WTC11 (cell line): ENCODE measurements around the gene TOB1. TPM values are rescaled to one million over a fixed set of nuclear protein-coding genes. Genes with fewer than 3 reads are reported as not detected.
A peak's percentile ranks its signal among the peaks of the same experiment; 100 is the strongest.

Experiments
- ATAC-seq: fragments of 200-7000 bp; cut with Tn5 transposase; 2 replicates; pipeline ENCODE4 v1.10.0; 2021; ENCODE audit warnings: mild to moderate bottlenecking, moderate library complexity
- CTCF ChIA-PET: fragments of 300-600 bp; sonication (Branson Sonifier 250); formaldehyde crosslinking; loops from one replicate; lab custom pipeline; 2021; ENCODE audit warnings: antibody characterized with exemption; lab: Charles Lee
- POLR2A ChIA-PET: fragments of 350-600 bp; sonication (Branson Sonifier 250); formaldehyde crosslinking; loops from one replicate; lab custom pipeline; 2021; ENCODE audit warnings: antibody characterized with exemption; lab: Charles Lee
- DNase-seq: peaks from one replicate; pipeline ENCODE4 v3.0.0; 2021; ENCODE audit warnings: low spot score
- H3K27ac Mint-ChIP-seq: 2 replicates; pipeline ENCODE4 v1.8.0; 2021; ENCODE audit warnings: mixed read lengths
- H3K27me3 Mint-ChIP-seq: 2 replicates; pipeline ENCODE4 v1.8.0; 2021; ENCODE audit warnings: low read depth, mild to moderate bottlenecking, moderate library complexity, mixed read lengths
- H3K36me3 Mint-ChIP-seq: 2 replicates; pipeline ENCODE4 v1.8.0; 2021; ENCODE audit warnings: mixed read lengths
- H3K4me1 Mint-ChIP-seq: 2 replicates; pipeline ENCODE4 v1.8.0; 2022; ENCODE audit warnings: mixed read lengths
- H3K4me3 Mint-ChIP-seq: 2 replicates; pipeline ENCODE4 v1.8.0; 2021; ENCODE audit warnings: mild to moderate bottlenecking, moderate library complexity, mixed read lengths
- H3K9me3 Mint-ChIP-seq: 2 replicates; pipeline ENCODE4 v1.8.0; 2021; ENCODE audit warnings: mixed read lengths
- ETV6 ChIP-seq: sonication (generic); formaldehyde crosslinking; IDR thresholded peaks from 2 replicates; pipeline ENCODE4 v1.8.1; 2022; ENCODE audit warnings: mild to moderate bottlenecking, missing genetic modification reagents
- GABPB1 ChIP-seq: sonication (generic); formaldehyde crosslinking; IDR thresholded peaks from 2 replicates; pipeline ENCODE4 v1.8.1; 2023; ENCODE audit warnings: mild to moderate bottlenecking, missing genetic modification reagents
- GTF2I ChIP-seq: fragments of 250-450 bp; sonication (Bioruptor Pico); conservative IDR thresholded peaks from 2 replicates; pipeline ENCODE4 v1.4.0; 2021; ENCODE audit warnings: mild to moderate bottlenecking
- KAT7 ChIP-seq: sonication (generic); formaldehyde crosslinking; IDR thresholded peaks from 2 replicates; pipeline ENCODE4 v1.8.1; 2023; ENCODE audit warnings: missing genetic modification reagents, mild to moderate bottlenecking, borderline replicate concordance
- MYBL2 ChIP-seq: sonication (generic); formaldehyde crosslinking; IDR thresholded peaks from 2 replicates; pipeline ENCODE4 v1.8.1; 2023; ENCODE audit warnings: mild to moderate bottlenecking, moderate library complexity, missing genetic modification reagents
- NFATC4 ChIP-seq: fragments of 250-450 bp; sonication (Bioruptor Pico); IDR thresholded peaks from 2 replicates; pipeline ENCODE4 v1.9.0; 2021; ENCODE audit warnings: mild to moderate bottlenecking
- ZBTB21 ChIP-seq: sonication (generic); formaldehyde crosslinking; IDR thresholded peaks from 2 replicates; pipeline ENCODE4 v1.8.1; 2023; ENCODE audit warnings: mild to moderate bottlenecking, missing genetic modification reagents, borderline replicate concordance
- ZNF671 ChIP-seq: fragments of 250-450 bp; sonication (Bioruptor Pico); IDR thresholded peaks from 2 replicates; pipeline ENCODE4 v1.8.0; 2021; ENCODE audit warnings: mild to moderate bottlenecking
- total RNA-seq: library from RNA; stranded (reverse); gene quantifications from 3 replicates; pipeline ENCODE4 v1.2.3, GENCODE V29; 2021
- TF ChIP-seq, protein P1 (sequence below): sonication (generic); formaldehyde crosslinking; IDR thresholded peaks from 2 replicates; pipeline ENCODE4 v1.8.0; 2023; ENCODE audit warnings: mild to moderate bottlenecking, missing genetic modification reagents
- TF ChIP-seq, protein P2 (sequence below): sonication (generic); formaldehyde crosslinking; IDR thresholded peaks from 2 replicates; pipeline ENCODE4 v1.8.0; 2022; ENCODE audit warnings: missing genetic modification reagents
- TF ChIP-seq, protein P3 (sequence below): sonication (generic); formaldehyde crosslinking; IDR thresholded peaks from 2 replicates; pipeline ENCODE4 v1.8.1; 2023; ENCODE audit warnings: mild to moderate bottlenecking, missing genetic modification reagents, borderline replicate concordance
- TF ChIP-seq, protein P4 (sequence below): sonication (generic); formaldehyde crosslinking; IDR thresholded peaks from 2 replicates; pipeline ENCODE4 v1.8.0; 2022; ENCODE audit warnings: mild to moderate bottlenecking, missing genetic modification reagents
- TF ChIP-seq, protein P5 (sequence below): fragments of 250-450 bp; sonication (Bioruptor Pico); IDR thresholded peaks from 2 replicates; pipeline ENCODE4 v1.8.0; 2021; ENCODE audit warnings: mild to moderate bottlenecking
- TF ChIP-seq, protein P6 (sequence below): fragments of 250-450 bp; sonication (Bioruptor Pico); IDR thresholded peaks from 2 replicates; pipeline ENCODE4 v1.9.0; 2021; ENCODE audit warnings: moderate library complexity, mild to moderate bottlenecking, inconsistent platforms, borderline replicate concordance

The TOB1 gene
- total RNA-seq, 1 experiment from 2014 or later: 36.0 TPM

DNA sequence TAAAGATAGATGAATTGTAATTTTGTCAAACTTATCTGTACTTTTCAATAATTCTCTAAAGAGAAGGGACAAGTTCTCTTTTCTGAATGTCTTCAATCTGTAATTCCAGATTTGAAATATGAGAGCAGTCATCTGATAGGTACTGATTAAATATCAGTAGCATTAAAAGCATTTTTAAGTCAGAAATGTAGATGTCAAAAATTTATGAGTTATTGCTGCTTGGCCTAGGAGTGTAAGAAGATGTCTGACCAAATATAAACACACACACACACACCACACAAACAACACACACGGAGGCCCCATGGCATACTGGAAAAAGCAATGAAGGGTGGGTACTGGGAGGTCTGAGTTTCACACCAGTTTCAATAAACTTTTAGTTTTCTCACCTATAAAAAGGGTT is 2.4 kb upstream of the TOB1 start (continued):
- no peak for TF ChIP-seq ZNF671 (CRISPR knock-in tag)
- TF ChIP-seq, protein P1, sequence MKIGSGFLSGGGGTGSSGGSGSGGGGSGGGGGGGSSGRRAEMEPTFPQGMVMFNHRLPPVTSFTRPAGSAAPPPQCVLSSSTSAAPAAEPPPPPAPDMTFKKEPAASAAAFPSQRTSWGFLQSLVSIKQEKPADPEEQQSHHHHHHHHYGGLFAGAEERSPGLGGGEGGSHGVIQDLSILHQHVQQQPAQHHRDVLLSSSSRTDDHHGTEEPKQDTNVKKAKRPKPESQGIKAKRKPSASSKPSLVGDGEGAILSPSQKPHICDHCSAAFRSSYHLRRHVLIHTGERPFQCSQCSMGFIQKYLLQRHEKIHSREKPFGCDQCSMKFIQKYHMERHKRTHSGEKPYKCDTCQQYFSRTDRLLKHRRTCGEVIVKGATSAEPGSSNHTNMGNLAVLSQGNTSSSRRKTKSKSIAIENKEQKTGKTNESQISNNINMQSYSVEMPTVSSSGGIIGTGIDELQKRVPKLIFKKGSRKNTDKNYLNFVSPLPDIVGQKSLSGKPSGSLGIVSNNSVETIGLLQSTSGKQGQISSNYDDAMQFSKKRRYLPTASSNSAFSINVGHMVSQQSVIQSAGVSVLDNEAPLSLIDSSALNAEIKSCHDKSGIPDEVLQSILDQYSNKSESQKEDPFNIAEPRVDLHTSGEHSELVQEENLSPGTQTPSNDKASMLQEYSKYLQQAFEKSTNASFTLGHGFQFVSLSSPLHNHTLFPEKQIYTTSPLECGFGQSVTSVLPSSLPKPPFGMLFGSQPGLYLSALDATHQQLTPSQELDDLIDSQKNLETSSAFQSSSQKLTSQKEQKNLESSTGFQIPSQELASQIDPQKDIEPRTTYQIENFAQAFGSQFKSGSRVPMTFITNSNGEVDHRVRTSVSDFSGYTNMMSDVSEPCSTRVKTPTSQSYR (CRISPR knock-in tag): no peak
- TF ChIP-seq, all 79 proteins: peak for 0

DNA sequence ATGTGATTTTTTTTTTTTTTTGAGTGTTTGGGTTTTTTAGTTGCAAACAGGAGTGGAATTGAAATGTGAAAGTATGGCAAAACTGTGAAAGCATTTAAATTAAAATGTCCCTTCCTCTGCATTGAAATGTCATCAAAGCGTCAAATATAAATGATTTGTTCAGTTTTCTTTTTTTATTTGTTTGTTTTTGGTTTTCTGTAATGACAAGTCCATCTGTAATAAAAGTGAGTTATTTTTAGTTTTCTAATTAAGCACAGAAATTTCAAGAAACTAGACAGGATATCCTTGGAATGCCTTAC is 1.9 kb upstream of the TOB1 start:
- Mint-ChIP-seq H3K27ac (peak overlapping the region; percentile 100), H3K36me3 (peaks cover 3% of the 10 kb centered on the region), H3K4me3 (peak overlapping the region; percentile 95), H3K27me3 (no peaks in the 10 kb centered on the region), H3K4me1 (peaks cover 24% of the 10 kb centered on the region), H3K9me3 (no peaks in the 10 kb centered on the region)
- ATAC-seq (no peak), DNase-seq (no peak)
- ChIA-PET POLR2A (interaction anchor here (1.9 to 3.3 kb wide), 7 partner anchors 16 to 317 kb away, joined by 6 to 47 read pairs (median 10); partner anchors contain the start of gene SPAG9), CTCF (interaction anchor here (1.0 to 6.0 kb wide), 3 partner anchors 16 to 326 kb away, joined by 7 to 63 read pairs (median 22); no protein-coding TSS in a partner anchor)
- TF ChIP-seq ZBTB21 (CRISPR knock-in tag): no peak

DNA sequence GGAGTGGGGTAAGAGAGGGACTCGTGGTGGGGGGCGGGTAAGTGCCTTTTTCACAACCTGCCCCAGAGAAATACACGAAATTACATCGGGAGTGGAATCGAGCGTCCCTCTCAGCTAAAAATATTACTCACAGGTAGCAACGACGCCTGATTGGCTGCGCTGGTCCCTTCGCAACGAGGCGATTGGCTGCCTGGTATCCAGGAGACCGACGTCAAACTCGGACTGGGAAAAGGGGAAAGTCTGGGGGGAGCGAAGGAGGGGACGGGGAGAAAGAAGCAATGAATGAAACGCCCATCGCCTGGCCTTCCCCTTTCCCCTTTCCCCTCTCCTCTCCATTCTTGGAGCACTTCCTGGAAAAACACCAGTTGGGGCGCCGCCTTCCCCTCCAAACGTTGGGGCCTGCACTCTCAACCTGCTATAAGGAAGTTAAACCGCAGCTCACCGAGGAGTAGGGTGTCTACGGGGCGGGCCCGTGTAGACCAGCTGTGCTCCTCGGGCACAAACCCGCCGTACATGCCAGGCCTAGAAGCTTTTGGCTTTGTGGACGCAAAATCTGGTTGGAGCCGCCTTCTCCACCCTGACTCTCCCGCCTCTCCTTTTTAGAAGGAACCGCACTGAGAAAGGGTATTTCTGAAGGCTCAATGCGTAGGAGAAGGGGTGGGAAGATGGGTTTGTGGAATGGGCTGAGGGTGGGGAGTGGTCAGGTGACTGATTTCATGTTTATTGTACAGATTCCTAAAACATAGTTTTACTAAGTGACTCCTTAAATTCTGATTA is 1.4 kb upstream of the TOB1 start:
- peak overlapping the region; percentile 100 for H3K27ac Mint-ChIP-seq
- H3K4me1 Mint-ChIP-seq: peaks cover 27% of the 10 kb centered on the region
- ATAC-seq (peak; percentile 64), DNase-seq (peak; percentile 94)
- POLR2A ChIA-PET: interaction anchor here (0.6 to 3.3 kb wide), 19 partner anchors 9 to 316 kb away, joined by 3 to 47 read pairs (median 7); partner anchors contain the start of genes CACNA1G and SPAG9
- CTCF ChIA-PET: interaction anchor here (0.7 to 6.0 kb wide), 11 partner anchors 15 to 325 kb away, joined by 3 to 63 read pairs (median 7); no protein-coding TSS in a partner anchor
- peaks cover 6% of the 10 kb centered on the region for H3K36me3 Mint-ChIP-seq
- H3K9me3 Mint-ChIP-seq: no peaks in the 10 kb centered on the region
- no peaks in the 10 kb centered on the region for H3K27me3 Mint-ChIP-seq
- peak overlapping the region; percentile 95 for H3K4me3 Mint-ChIP-seq
- TF ChIP-seq ETV6 (CRISPR knock-in tag) (peak; percentile 89), GTF2I (CRISPR knock-in tag) (no peak), NFATC4 (CRISPR knock-in tag) (no peak), GABPB1 (CRISPR knock-in tag) (no peak; the same call in none of the 2 replicates), MYBL2 (CRISPR knock-in tag) (no peak), KAT7 (CRISPR knock-in tag) (0 out of 2 replicates have a peak, but pooled peaks have one; percentile 45)
- TF ChIP-seq, protein P2, sequence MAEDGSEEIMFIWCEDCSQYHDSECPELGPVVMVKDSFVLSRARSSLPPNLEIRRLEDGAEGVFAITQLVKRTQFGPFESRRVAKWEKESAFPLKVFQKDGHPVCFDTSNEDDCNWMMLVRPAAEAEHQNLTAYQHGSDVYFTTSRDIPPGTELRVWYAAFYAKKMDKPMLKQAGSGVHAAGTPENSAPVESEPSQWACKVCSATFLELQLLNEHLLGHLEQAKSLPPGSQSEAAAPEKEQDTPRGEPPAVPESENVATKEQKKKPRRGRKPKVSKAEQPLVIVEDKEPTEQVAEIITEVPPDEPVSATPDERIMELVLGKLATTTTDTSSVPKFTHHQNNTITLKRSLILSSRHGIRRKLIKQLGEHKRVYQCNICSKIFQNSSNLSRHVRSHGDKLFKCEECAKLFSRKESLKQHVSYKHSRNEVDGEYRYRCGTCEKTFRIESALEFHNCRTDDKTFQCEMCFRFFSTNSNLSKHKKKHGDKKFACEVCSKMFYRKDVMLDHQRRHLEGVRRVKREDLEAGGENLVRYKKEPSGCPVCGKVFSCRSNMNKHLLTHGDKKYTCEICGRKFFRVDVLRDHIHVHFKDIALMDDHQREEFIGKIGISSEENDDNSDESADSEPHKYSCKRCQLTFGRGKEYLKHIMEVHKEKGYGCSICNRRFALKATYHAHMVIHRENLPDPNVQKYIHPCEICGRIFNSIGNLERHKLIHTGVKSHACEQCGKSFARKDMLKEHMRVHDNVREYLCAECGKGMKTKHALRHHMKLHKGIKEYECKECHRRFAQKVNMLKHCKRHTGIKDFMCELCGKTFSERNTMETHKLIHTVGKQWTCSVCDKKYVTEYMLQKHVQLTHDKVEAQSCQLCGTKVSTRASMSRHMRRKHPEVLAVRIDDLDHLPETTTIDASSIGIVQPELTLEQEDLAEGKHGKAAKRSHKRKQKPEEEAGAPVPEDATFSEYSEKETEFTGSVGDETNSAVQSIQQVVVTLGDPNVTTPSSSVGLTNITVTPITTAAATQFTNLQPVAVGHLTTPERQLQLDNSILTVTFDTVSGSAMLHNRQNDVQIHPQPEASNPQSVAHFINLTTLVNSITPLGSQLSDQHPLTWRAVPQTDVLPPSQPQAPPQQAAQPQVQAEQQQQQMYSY: peak; percentile 93
- TF ChIP-seq, protein P3, sequence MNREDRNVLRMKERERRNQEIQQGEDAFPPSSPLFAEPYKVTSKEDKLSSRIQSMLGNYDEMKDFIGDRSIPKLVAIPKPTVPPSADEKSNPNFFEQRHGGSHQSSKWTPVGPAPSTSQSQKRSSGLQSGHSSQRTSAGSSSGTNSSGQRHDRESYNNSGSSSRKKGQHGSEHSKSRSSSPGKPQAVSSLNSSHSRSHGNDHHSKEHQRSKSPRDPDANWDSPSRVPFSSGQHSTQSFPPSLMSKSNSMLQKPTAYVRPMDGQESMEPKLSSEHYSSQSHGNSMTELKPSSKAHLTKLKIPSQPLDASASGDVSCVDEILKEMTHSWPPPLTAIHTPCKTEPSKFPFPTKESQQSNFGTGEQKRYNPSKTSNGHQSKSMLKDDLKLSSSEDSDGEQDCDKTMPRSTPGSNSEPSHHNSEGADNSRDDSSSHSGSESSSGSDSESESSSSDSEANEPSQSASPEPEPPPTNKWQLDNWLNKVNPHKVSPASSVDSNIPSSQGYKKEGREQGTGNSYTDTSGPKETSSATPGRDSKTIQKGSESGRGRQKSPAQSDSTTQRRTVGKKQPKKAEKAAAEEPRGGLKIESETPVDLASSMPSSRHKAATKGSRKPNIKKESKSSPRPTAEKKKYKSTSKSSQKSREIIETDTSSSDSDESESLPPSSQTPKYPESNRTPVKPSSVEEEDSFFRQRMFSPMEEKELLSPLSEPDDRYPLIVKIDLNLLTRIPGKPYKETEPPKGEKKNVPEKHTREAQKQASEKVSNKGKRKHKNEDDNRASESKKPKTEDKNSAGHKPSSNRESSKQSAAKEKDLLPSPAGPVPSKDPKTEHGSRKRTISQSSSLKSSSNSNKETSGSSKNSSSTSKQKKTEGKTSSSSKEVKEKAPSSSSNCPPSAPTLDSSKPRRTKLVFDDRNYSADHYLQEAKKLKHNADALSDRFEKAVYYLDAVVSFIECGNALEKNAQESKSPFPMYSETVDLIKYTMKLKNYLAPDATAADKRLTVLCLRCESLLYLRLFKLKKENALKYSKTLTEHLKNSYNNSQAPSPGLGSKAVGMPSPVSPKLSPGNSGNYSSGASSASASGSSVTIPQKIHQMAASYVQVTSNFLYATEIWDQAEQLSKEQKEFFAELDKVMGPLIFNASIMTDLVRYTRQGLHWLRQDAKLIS: no peak
- TF ChIP-seq, protein P4, sequence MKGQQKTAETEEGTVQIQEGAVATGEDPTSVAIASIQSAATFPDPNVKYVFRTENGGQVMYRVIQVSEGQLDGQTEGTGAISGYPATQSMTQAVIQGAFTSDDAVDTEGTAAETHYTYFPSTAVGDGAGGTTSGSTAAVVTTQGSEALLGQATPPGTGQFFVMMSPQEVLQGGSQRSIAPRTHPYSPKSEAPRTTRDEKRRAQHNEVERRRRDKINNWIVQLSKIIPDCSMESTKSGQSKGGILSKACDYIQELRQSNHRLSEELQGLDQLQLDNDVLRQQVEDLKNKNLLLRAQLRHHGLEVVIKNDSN (CRISPR knock-in tag): peak; percentile 55; the same call in 1 of the 2 replicates
- TF ChIP-seq, protein P5, sequence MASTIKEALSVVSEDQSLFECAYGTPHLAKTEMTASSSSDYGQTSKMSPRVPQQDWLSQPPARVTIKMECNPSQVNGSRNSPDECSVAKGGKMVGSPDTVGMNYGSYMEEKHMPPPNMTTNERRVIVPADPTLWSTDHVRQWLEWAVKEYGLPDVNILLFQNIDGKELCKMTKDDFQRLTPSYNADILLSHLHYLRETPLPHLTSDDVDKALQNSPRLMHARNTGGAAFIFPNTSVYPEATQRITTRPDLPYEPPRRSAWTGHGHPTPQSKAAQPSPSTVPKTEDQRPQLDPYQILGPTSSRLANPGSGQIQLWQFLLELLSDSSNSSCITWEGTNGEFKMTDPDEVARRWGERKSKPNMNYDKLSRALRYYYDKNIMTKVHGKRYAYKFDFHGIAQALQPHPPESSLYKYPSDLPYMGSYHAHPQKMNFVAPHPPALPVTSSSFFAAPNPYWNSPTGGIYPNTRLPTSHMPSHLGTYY (CRISPR knock-in tag): no peak
- TF ChIP-seq, protein P1 (CRISPR knock-in tag): no peak
- TF ChIP-seq, protein P6, sequence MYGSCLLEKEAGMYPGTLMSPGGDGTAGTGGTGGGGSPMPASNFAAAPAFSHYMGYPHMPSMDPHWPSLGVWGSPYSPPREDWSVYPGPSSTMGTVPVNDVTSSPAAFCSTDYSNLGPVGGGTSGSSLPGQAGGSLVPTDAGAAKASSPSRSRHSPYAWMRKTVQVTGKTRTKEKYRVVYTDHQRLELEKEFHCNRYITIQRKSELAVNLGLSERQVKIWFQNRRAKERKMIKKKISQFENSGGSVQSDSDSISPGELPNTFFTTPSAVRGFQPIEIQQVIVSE (CRISPR knock-in tag): no peak
